ENCODE measurements around the gene CRYBB1.

DNA sequence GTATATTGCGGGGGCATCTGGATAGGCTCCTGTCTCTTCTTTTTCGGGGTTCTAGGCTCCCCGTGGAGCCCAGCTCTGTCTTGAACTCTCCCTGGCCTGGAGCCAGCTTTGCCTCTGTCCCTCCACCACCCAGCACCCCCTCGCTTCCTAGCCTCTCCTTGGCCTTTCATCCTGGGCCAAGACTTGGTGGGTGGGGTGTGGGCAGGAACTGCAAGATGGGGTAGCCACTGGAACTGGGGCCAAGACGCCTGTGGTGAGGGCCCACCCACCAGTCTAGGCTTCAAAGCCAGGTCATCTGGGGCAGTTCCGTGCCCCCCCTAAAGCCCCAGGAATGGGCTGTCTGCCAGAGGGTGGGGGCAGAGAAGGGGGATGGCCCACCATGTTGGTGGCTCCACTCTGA, 1.7 kb upstream of the CRYBB1 start:
- TF ChIP-seq, protein P1, sequence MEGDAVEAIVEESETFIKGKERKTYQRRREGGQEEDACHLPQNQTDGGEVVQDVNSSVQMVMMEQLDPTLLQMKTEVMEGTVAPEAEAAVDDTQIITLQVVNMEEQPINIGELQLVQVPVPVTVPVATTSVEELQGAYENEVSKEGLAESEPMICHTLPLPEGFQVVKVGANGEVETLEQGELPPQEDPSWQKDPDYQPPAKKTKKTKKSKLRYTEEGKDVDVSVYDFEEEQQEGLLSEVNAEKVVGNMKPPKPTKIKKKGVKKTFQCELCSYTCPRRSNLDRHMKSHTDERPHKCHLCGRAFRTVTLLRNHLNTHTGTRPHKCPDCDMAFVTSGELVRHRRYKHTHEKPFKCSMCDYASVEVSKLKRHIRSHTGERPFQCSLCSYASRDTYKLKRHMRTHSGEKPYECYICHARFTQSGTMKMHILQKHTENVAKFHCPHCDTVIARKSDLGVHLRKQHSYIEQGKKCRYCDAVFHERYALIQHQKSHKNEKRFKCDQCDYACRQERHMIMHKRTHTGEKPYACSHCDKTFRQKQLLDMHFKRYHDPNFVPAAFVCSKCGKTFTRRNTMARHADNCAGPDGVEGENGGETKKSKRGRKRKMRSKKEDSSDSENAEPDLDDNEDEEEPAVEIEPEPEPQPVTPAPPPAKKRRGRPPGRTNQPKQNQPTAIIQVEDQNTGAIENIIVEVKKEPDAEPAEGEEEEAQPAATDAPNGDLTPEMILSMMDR (IDR thresholded peaks at IDR 0.05; ENCODE audit: borderline replicate concordance, extremely low read depth, low read length, poor library complexity, severe bottlenecking): no peak
- no peak for TF ChIP-seq EZH2 (IDR thresholded peaks at IDR 0.05; ENCODE audit: borderline replicate concordance, low read depth, low read length, severe bottlenecking)

Data from DND-41 (cell line).